Measurements from ENCODE around the gene HCN3.
A peak's percentile ranks its signal among the peaks of the same experiment; 100 is the strongest.

The HCN3 gene

DNA sequence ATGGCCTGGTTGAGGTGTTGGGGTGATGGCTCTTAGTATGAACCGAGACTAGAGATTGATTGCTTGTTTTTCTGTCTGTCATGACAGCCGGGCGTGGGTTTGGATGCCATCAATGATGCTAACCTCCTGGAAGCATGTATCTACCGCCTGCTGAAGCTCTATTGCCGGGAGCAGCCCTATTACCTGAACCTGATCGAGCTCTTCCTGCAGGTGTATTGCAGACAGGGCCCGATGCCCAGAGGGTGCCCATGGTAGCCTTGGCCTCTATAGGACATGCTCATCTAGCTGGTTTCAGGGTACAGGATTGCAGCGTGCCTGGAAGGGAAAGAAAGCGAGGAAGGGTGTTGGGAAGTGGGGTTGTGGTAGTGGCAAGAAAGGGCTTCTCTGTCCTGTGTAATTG, 40.8 kb downstream of the HCN3 start:
- TF ChIP-seq CTCF (conservative IDR thresholded peaks at IDR 0.05; ENCODE audit: low read depth, low read length): no peak
- H3K4me3 ChIP-seq (ENCODE audit: low read length): no peak overlapping the region
- no peak for DNase-seq (ENCODE audit: low read depth)

DNA sequence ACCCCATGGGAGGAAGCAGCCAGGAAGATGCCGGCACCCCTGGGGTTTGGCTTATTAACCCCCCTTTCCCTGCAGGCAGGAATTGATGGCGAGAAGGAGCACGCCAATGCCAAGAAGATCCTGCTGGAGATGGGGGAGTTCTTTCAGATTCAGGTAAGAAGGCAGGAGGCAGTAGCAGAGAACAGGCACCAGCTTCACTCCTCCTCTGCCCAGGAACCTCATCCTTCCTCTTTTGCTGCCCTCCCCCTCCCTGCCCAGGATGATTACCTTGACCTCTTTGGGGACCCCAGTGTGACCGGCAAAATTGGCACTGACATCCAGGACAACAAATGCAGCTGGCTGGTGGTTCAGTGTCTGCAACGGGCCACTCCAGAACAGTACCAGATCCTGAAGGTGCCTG, 42.3 kb downstream of the HCN3 start:
- DNase-seq (ENCODE audit: low read depth): no peak
- no peak for TF ChIP-seq CTCF (conservative IDR thresholded peaks at IDR 0.05; ENCODE audit: low read depth, low read length)
- H3K4me3 ChIP-seq (ENCODE audit: low read length): no peak overlapping the region

GRCh38 chr1:155320252-155320651, 43.0 kb downstream of the HCN3 start:
- H3K4me3 ChIP-seq (ENCODE audit: low read length): peak overlapping the region; percentile 37
- DNase-seq (ENCODE audit: low read depth): no peak
- TF ChIP-seq CTCF (conservative IDR thresholded peaks at IDR 0.05; ENCODE audit: low read depth, low read length): no peak

DNA sequence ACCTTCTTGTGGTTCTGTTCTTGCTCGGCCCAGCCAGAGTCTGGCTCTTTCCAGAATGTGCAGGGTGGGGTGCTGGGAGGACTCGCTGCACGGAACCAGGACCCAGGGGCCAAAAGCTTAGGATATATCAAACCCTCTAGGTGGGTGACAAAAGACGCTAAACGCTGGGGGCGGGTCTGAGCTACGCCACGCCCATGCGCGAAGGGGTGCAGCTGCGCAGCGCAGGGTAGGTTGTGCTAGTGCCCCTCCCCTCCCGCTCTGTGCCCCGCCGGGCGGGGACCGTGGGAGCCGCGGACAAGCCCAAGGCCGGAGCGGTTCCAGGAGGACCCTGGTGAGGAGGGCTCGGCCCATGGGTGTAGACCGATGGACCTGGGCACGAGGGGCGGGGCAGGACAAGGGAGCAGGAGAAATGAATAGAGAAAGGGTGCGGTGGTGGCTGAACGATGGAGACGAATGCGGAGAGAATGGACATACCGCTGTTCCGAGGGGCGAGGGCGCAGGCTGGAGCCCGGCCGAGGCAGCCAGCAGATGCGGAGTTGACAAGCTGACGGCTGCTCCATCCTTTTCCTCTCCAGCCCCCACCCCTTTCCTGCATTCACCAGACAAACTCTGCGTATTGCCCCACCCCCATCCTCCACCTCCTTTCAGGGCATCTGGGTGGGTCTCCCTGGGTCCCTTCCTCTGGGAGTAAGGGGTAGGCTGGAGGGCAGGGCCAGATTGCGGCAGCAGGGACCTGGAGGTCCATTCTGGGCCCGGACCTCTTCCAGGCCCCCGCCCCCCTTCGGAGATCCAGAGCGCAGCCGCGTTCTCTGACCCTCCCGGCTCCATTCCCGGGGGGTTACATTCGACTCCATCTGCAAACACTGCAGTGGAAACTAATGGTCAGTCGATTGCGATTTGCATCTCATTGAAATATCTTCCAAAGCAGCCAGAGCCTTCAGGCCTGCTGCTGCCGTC, 43.7 kb downstream of the HCN3 start, which contains the start of gene RUSC1:
Gene RUSC1 (plus strand): TSS at position 234 of the 957 bp plus-strand sequence. CDS start 880 bp downstream, outside the sequence.
- DNase-seq (ENCODE audit: low read depth): no peak
- H3K4me3 ChIP-seq (ENCODE audit: low read length): peak within 1 kb of the TSS; percentile 37
- TF ChIP-seq CTCF (conservative IDR thresholded peaks at IDR 0.05; ENCODE audit: low read depth, low read length): no peak

DNA sequence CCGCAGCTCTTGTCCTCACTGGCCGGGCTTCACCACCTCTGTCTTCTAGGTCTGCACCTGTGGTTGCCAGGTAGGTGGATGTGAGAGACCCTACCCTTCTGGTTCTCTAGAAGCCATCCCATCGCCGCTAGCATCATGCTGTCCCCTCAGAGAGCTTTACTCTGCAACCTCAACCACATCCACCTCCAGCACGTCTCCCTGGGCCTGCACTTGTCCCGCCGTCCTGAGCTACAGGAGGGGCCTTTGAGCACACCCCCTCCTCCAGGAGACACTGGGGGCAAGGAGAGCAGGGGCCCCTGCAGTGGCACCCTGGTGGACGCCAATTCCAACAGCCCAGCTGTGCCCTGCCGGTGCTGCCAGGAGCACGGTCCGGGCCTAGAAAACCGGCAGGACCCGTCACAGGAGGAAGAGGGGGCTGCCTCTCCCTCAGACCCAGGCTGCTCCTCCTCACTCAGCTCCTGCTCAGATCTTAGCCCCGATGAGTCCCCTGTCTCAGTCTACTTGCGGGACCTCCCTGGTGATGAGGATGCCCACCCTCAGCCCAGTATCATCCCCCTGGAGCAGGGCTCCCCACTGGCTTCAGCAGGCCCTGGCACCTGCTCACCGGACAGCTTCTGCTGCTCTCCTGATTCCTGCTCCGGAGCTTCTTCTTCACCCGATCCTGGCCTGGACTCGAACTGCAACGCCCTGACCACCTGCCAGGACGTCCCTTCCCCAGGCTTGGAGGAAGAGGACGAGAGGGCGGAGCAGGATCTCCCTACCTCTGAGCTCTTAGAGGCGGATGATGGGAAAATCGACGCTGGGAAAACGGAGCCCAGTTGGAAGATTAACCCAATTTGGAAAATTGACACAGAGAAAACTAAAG, 44.6 kb downstream of the HCN3 start:
- H3K4me3 ChIP-seq (ENCODE audit: low read length): peak overlapping the region; percentile 85
- TF ChIP-seq CTCF (conservative IDR thresholded peaks at IDR 0.05; ENCODE audit: low read depth, low read length): no peak
- DNase-seq (ENCODE audit: low read depth): no peak

GRCh38 chr1:155322571-155322952, 45.3 kb downstream of the HCN3 start:
- peak overlapping the region; percentile 85 for H3K4me3 ChIP-seq (ENCODE audit: low read length)
- no peak for DNase-seq (ENCODE audit: low read depth)
- no peak for TF ChIP-seq CTCF (conservative IDR thresholded peaks at IDR 0.05; ENCODE audit: low read depth, low read length)
